ENCODE data around the gene DNAI1. TPM values are rescaled to one million over a fixed set of nuclear protein-coding genes. Genes with fewer than 3 reads are reported as not detected.

Gene DNAI1
- total and polyA plus RNA-seq, 10 of the 15 experiments (the other 5 are each of a cell fraction or from before 2014, with no cell fraction given), result not detected

DNA sequence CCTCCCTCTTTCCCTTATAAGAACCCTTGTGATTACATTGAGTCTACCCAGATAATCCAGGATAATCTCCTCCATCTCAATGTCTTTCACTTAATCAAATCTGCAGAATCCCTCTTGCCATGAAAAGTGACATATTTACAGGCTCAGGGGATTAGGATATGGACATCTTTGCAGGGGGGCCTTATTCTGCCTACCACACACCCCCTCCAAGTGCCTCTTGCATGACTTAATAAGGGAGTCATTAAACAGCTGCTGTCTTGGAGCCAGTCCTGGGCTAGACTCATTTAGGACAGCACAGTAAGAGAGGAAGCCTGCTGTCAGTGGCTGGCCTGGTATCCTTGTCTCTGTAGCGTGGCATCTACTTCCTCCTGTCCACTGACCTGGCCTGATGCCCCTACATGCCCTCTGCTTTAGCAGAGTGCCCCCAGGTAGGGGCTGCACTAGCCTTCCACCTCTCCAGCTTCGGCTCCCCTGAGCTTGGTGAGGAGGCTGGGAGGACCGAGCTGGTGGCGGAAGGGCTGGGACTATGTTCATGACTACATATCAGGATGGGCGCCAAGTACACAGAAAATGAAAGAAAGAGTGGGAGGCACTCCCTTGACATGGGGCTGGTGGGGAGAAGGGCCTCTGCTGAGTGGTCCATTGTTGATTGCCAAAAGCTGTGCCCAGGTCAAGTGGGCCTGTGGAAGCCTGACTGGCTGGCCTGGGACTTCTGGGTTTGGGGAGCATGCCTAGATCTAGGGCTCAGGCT is 46.9 kb downstream of the DNAI1 start:
- H3K79me2 ChIP-seq (ENCODE audit: control insufficient read depth, insufficient read depth, low read length), result no peaks in the 10 kb centered on the region
- peaks cover 0 to 10% of the 10 kb centered on the region in 2 experiments; a peak in 3 of 4 replicates for H3K27me3 ChIP-seq (replicated peaks in 1 of 2; ENCODE audit: control insufficient read depth in 2 of 2, insufficient read depth in 2 of 2, low read length in 1 of 2)
- BruUV-seq (replicated peaks), result no TSS peak
- H3K9ac ChIP-seq (ENCODE audit: control insufficient read depth, insufficient read depth, low read length), result no peak overlapping the region
- in situ Hi-C loops (cut with MboI) (no loop called here), intact Hi-C loops (cut with micrococcal nuclease; ENCODE audit: unreplicated experiment) (no loop called here)
- no peak overlapping the region for H2AFZ ChIP-seq (ENCODE audit: control insufficient read depth, low read depth, low read length)
- no peaks in the 10 kb centered on the region; the same call in 1 of the 2 replicates for H4K20me1 ChIP-seq (ENCODE audit: control insufficient read depth, insufficient read depth)
- FAIRE-seq, result no peak
- no peaks in the 10 kb centered on the region for H3K9me3 ChIP-seq (replicated peaks; ENCODE audit: control insufficient read depth, insufficient read depth, low read length)
- 41% methylated on average over 5 of the region's 5 CpGs for WGBS (ENCODE audit: insufficient coverage, insufficient replicate concordance, low lambda C conversion rate, missing lambda C conversion rate)
- ChIA-PET CTCF (no interaction called here), POLR2A (no interaction called here), SMC1A (ENCODE audit: uncharacterized antibody, unreplicated experiment) (interaction anchor here (1.7 kb wide), 1 partner anchor 86 kb away, joined by 3 read pairs; no protein-coding TSS in a partner anchor), RAD21 (ENCODE audit: unreplicated experiment) (interaction anchor here (1.0 kb wide), 1 partner anchor 102 kb away, joined by 3 read pairs; no protein-coding TSS in a partner anchor)
- no peak for TF ChIP-seq PAX8 (IDR thresholded peaks at IDR 0.05)
- no peak for TF ChIP-seq CHD2 (IDR thresholded peaks at IDR 0.05; ENCODE audit: borderline replicate concordance, low read depth, low read length)
- TF ChIP-seq MEF2B (IDR thresholded peaks at IDR 0.05; ENCODE audit: partially characterized antibody, poor library complexity, severe bottlenecking), result no peak
- TF ChIP-seq, protein P1, sequence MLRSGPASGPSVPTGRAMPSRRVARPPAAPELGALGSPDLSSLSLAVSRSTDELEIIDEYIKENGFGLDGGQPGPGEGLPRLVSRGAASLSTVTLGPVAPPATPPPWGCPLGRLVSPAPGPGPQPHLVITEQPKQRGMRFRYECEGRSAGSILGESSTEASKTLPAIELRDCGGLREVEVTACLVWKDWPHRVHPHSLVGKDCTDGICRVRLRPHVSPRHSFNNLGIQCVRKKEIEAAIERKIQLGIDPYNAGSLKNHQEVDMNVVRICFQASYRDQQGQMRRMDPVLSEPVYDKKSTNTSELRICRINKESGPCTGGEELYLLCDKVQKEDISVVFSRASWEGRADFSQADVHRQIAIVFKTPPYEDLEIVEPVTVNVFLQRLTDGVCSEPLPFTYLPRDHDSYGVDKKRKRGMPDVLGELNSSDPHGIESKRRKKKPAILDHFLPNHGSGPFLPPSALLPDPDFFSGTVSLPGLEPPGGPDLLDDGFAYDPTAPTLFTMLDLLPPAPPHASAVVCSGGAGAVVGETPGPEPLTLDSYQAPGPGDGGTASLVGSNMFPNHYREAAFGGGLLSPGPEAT (IDR thresholded peaks at IDR 0.05; ENCODE audit: low read depth), result no peak
- TF ChIP-seq USF2 (IDR thresholded peaks at IDR 0.05; ENCODE audit: borderline replicate concordance, low read depth, low read length), result no peak
- no peak for TF ChIP-seq E2F4 (IDR thresholded peaks at IDR 0.05; ENCODE audit: low read depth, low read length)
- no peak for TF ChIP-seq POLR2AphosphoS5 (IDR thresholded peaks at IDR 0.05; ENCODE audit: low read length)
- H3K4me3 ChIP-seq, result no peak overlapping the region
- H3K4me2 ChIP-seq (ENCODE audit: control insufficient read depth, insufficient read depth), result no peak overlapping the region
- ATAC-seq, result no peak
- no peak overlapping the region for H3K27ac ChIP-seq (ENCODE audit: control insufficient read depth, insufficient read depth)
- no peaks in the 10 kb centered on the region for H3K4me1 ChIP-seq (ENCODE audit: control insufficient read depth, insufficient read depth, low read length)
- DNase-seq (ENCODE audit: low read depth, low spot score), result no peak
- H3K36me3 ChIP-seq (ENCODE audit: control insufficient read depth in 2 of 2, insufficient read depth in 2 of 2, low read length in 1 of 2), result no peaks in the 10 kb centered on the region; a peak in 1 of 4 replicates

All from GM12878 (cell line).